Mammary epithelial cell (primary cell): ENCODE results near the gene CROCC.

Experiments used
- CTCF ChIP-seq, 2 donors: IDR thresholded peaks in 1 of 2; conservative IDR thresholded peaks in 1 of 2; 2 replicates each; pipeline ENCODE4 v1.5.1; 2011 to 2012; ENCODE audit warnings: inconsistent platforms in 2 of 2, low read length in 2 of 2, mild to moderate bottlenecking in 2 of 2, control low read depth in 1 of 2, low read depth in 1 of 2; ENCODE audit not compliant: insufficient read depth in 1 of 2; ENCODE audit errors: extremely low read depth in 1 of 2
- EZH2 ChIP-seq: IDR thresholded peaks from 2 replicates; pipeline ENCODE4 v1.6.1; 2012; ENCODE audit warnings: low read length, inconsistent platforms, borderline replicate concordance

GRCh38 chr1:16920951-16921350 lies 780 bp upstream of the CROCC start:
- TF ChIP-seq CTCF (conservative IDR thresholded peaks at IDR 0.05 in 1 of 2, IDR thresholded peaks at IDR 0.05 in 1 of 2; ENCODE audit: extremely low read depth in 1 of 2, insufficient read depth in 1 of 2, low read depth in 1 of 2, low read length in 2 of 2), result no peak
- no peak for TF ChIP-seq EZH2
